ENCODE data around the gene CRB2. TPM values are rescaled to one million over a fixed set of nuclear protein-coding genes. Genes with fewer than 3 reads are reported as not detected.
A peak's percentile ranks its signal among the peaks of the same experiment; 100 is the strongest.
"Not testable (repeated sequence)": the region's sequence is repeated elsewhere in the genome, so short reads cannot be mapped to it uniquely, and the experiment has no call there.

Gene CRB2
- total RNA-seq, 2 donors from 2014 or later, result 0.14 TPM; not detected in 1

DNA sequence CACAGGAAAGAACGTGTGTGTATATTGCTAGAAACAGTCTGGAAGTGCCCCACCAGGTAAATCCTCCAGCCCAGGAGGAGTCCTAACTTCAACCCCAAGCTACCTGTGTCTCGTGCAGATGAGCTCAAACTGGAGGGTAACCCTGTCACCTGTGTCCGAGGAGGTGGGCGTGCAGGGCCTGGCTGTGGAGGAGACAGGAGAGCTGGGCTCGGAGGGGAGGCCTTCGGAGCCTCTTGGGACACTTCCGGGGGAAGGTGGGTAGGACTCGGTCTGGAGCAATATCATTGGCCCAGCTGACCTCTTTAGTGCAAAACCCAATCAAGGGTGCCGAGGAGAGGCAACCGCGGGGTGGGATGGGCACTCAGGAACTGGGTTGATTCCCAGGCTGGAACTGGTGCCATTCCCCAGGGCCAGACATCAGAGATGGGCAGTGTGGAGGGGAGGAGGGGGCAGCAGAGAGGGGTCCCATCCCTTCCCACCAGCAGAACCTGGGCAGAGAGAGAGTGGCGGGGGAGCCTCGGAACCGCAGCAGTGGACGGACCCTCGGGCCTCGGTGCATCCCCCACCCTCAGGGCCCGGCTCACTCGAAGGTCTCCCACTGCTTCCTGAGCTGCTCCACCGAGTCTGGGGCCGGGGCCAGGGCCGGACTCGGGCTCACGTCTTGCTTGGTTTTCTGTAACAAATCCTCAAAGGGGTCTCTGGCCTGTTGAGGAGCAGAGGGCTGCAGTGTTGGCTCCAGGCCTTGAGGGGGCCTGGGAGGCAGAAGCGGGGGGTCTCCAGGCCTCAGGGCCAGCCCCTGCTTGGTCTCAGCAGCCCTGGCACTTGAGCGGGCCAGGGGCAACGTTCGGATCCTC is 25.1 kb downstream of the CRB2 start:
- ATAC-seq (no peak), DNase-seq (ENCODE audit: low spot score in 2 of 2) (no peak)
- Mint-ChIP-seq H3K27ac (no peak overlapping the region), H3K36me3 (no peaks in the 10 kb centered on the region), H3K9me3 (no peaks in the 10 kb centered on the region)

GRCh38 chr9:123382653-123383511 is 26.9 kb downstream of the CRB2 start:
- no peak for DNase-seq (ENCODE audit: low spot score in 2 of 2)
- no peak overlapping the region for H3K27ac Mint-ChIP-seq
- no peak for ATAC-seq
- H3K9me3 Mint-ChIP-seq, result no peaks in the 10 kb centered on the region
- H3K36me3 Mint-ChIP-seq, result no peaks in the 10 kb centered on the region

DNA sequence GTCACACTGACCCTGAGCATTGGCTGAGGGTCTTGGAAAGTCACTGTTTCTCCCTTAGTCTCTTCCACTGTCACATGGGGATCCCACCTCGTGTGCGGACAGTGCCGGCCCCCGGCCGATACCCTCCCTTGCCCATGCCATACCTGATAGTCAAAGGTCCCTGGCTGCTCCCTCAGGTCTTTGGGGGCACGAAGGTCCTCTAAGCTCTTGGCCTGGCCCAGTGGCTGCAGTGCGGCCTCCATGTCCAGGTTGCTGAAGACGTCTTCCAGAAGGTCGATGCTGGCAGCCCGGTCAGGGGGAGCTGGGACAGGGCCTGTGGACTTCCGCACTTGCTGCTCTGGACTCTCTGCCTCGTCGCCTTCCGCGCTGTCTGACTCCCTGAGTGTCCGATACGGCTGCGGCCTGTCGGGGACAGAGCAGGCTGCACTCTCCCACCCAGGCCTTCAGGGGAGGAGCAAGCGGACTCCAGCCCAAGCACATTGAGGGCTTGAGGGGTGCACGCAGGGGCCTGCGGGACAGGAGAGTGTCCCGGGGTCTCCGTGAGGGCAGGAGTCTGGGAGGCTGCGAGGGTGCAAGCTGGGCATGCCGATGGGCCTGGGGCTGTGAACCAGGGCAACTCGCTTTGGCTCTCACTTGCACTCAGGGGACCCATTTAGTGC is 27.6 kb downstream of the CRB2 start:
- Mint-ChIP-seq H3K27ac (no peak overlapping the region), H3K9me3 (no peaks in the 10 kb centered on the region), H3K36me3 (no peaks in the 10 kb centered on the region)
- ATAC-seq, result no peak
- no peak for DNase-seq (ENCODE audit: low spot score in 2 of 2)

DNA sequence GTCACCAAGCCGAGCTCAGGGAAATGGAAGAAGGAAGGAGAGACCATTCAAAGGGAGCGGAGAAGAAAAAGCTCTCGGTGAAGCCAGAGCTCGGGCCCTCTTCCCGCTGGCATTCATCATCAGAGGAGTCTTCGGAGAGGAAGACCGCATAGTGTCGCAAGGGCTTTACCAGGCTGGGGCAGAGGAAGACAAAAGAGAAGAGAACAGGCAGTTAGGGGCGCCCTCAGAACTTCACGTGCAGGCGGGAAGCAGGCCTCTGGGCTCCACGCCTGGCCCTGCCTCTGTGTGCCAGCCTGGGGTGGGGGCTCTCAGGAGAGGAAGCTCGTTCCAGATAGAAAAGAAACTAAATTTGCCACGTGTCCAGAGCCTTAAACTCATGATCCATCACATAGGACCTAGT is 31.7 kb downstream of the CRB2 start:
- DNase-seq (ENCODE audit: low spot score in 2 of 2) (no peak), ATAC-seq (no peak)
- peak overlapping the region in 1 of 2 donors; percentile 65 for H3K27ac Mint-ChIP-seq
- no peaks in the 10 kb centered on the region for H3K9me3 Mint-ChIP-seq
- H3K36me3 Mint-ChIP-seq, result no peaks in the 10 kb centered on the region

- H3K36me3 Mint-ChIP-seq, result no peaks in the 10 kb centered on the region
- no peak overlapping the region for H3K27ac Mint-ChIP-seq
- no peaks in the 10 kb centered on the region for H3K9me3 Mint-ChIP-seq
- ATAC-seq (no peak), DNase-seq (ENCODE audit: low spot score in 2 of 2) (no peak)
These were observed 33.1 kb downstream of the CRB2 start for GRCh38 chr9:123389070-123389469.

GRCh38 chr9:123389698-123390097 is 33.7 kb downstream of the CRB2 start:
- Mint-ChIP-seq H3K36me3 (no peaks in the 10 kb centered on the region), H3K9me3 (no peaks in the 10 kb centered on the region), H3K27ac (peak overlapping the region in 1 of 2 donors; percentile 12)
- no peak for DNase-seq (ENCODE audit: low spot score in 2 of 2)
- ATAC-seq, result no peak

DNA sequence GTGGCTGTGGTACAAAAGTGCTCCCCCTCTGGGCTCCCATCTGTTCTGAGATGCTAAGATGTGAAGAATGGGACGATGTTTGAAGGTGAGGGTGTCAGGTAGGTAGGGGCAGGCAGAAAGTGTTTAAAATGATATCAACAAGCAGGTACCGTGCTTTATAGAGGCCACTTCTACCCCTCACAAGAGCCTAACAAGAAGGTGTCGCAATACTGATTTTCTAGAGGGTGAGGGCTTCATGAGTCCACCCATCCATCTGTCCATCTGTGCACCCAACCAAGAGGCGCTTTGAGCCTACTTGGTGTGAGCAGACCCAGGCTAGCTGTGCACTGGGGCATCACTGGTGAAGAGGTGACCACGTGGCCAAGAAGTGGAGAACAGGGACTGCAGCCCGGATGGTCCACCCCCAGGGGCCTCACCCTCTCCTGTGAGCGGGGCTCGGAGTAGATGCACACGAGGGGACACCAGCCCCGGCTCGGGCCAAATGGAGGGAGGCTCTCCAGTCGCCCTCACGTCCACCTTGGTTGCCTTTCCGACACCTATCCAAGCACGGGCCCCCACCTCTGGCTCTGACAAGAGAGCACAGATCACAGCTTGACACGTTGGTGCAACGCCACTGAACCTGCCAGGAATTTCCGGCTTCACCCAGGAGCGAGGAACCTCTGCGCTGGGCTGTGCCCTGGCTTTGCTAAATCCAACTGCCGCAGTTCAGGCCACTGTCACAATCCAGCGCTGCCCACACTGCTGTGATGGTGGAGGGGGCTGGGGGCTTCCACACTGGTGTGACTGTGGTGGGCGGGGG is 34.5 kb downstream of the CRB2 start:
- no peak for DNase-seq (ENCODE audit: low spot score in 2 of 2)
- no peak for ATAC-seq
- Mint-ChIP-seq H3K36me3 (no peaks in the 10 kb centered on the region), H3K27ac (peak overlapping the region in 1 of 2 donors; percentile 44), H3K9me3 (no peaks in the 10 kb centered on the region)

- DNase-seq (ENCODE audit: low spot score in 2 of 2), result no peak
- ATAC-seq, result no peak
- H3K9me3 Mint-ChIP-seq, result no peaks in the 10 kb centered on the region
- H3K27ac Mint-ChIP-seq, result no peak overlapping the region
- H3K36me3 Mint-ChIP-seq, result no peaks in the 10 kb centered on the region
These were observed 35.2 kb downstream of the CRB2 start for GRCh38 chr9:123391233-123391632.

DNA sequence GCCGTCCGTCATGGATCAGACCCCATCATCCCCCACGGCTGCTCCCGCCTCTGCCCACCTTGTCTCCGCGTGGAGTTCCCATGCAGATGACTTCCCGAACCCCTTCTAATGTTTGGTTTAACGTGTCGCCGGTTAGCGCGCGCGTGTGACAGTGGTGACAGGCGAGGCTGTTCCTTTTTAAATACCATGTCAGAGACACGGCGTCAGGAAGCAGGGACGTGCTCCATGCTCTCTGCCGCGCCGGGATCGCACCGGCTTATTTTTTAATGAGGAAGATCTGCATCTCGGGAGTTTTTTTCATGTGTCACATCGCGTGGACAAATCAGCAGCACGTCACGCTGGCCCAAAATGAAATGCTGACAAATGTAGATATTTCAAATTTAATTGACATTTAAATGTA is 35.9 kb downstream of the CRB2 start:
- DNase-seq (ENCODE audit: low spot score in 2 of 2) (no peak), ATAC-seq (no peak)
- Mint-ChIP-seq H3K9me3 (no peaks in the 10 kb centered on the region), H3K27ac (no peak overlapping the region), H3K36me3 (no peaks in the 10 kb centered on the region)

GRCh38 chr9:123392802-123393201 is 36.8 kb downstream of the CRB2 start:
- ATAC-seq (no peak), DNase-seq (ENCODE audit: low spot score in 2 of 2) (no peak)
- H3K36me3 Mint-ChIP-seq, result no peaks in the 10 kb centered on the region
- no peak overlapping the region for H3K27ac Mint-ChIP-seq
- no peaks in the 10 kb centered on the region for H3K9me3 Mint-ChIP-seq

DNA sequence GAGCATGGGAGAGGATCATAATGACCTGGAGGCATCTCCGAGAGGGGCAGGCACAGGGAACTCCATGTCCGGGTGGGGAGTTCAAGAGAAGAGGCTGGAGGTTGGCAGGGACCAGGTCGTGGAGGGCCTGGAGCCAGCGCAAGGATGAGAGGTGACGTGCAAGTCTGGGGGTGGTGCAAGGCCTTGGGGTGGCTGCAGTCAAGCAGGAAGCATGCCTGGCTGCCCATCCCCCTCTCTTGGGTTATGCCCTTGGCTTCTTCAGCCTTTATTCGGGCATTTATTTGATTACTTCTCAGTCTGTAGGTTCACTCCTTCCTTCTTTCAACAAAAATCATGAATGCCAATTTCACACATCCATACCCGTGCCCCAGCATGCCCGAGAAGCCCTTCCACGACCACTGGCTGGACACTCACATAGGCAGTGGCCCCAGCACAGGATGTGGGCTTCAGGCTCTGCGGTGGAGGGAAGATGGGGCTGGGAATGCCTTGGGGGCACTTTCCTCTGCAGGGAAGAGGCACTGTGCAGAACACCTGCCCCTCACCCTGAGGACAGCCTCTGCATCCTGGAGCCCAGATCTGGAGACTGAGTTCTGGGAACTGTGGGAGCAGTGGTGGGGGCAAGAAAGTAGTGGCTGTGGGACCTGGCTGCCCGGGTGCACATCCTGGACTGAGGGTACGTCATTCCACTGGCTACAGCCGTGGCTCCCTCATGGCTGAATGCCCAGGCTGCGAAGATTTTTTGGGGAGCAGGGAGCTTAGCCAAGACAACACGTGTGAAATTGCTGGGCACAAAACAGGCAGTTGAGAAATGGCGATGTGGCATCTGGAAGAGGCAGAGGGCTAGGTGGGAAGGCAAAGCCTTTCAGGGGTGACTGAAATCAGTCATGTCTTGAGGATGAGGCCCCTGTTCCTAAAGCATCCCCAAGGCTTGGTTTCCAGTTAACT is 38.6 kb downstream of the CRB2 start:
- H3K27ac Mint-ChIP-seq, result peak overlapping the region; percentile 29 to 33
- no peaks in the 10 kb centered on the region for H3K9me3 Mint-ChIP-seq
- ATAC-seq, result no peak
- DNase-seq (ENCODE audit: low spot score in 2 of 2), result no peak
- H3K36me3 Mint-ChIP-seq, result no peaks in the 10 kb centered on the region

DNA sequence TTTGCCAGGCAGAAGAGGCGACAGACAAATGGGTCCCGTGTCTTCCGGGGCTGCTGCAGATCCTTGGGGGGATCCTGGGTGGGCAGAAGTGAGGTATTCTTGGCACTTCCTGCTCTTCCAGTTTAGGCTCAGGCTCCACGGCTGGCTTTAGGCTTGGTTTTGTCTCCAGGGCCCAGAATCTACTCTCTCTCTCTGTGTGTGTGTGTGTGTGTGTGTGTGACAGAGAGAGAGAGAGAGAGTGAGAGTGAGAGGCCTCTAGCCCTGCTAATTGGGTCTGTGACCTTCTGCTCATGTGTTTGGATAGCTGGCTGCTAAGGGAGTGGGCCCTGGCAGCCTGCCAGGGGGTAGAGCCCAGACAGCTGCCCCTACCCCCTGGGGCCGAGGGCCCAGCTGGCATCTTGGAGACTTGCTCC is 39.3 kb downstream of the CRB2 start:
- no peak for ATAC-seq
- H3K27ac Mint-ChIP-seq, result peak overlapping the region in 1 of 2 donors; percentile 33
- no peaks in the 10 kb centered on the region for H3K36me3 Mint-ChIP-seq
- DNase-seq (ENCODE audit: low spot score in 2 of 2), result no peak
- no peaks in the 10 kb centered on the region for H3K9me3 Mint-ChIP-seq

DNA sequence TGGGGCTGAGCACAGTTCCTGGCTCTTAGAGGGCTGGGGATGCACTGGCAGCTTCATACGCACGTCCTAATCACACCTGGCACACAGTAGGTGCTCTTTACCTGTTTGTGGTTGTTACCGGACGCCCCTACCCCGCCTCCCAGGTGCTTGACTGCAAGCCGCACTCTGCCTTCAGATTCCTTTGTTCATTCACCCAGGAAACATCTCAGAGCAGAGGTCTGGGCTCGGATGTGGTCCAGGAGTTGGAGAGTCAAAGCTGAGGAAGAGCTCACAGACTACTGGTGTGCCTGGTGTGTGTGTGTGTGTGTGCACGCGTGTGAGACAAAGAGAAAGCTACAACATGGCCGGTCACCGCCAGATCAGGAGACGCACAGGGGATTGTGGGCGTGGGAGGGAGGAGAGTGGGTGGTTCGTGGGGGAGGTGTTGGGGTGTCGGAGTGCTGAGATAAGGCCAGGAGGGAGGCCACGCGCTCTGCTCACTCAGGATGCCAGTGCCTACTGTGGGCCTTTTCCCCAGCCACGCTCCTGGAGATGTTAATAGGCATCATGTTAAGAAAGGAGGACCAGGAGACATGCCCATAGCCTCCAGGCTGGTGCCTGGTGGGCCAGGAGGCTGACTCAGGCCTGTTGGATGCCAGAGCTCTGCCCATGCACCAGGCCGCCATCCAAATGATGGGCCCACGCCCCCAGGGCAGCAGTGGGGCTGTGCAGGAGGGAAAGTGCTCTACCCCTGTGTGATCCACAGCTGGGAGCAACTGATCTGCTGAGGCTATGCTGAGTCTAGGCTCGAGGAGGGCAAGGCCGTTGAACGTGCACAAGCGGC is 39.9 kb downstream of the CRB2 start:
- Mint-ChIP-seq H3K27ac (no peak overlapping the region), H3K9me3 (no peaks in the 10 kb centered on the region), H3K36me3 (no peaks in the 10 kb centered on the region)
- DNase-seq (ENCODE audit: low spot score in 2 of 2), result no peak
- no peak for ATAC-seq

GRCh38 chr9:123397975-123398374 is 42.0 kb downstream of the CRB2 start:
- no peaks in the 10 kb centered on the region for H3K36me3 Mint-ChIP-seq
- DNase-seq (ENCODE audit: low spot score in 2 of 2) (no peak), ATAC-seq (no peak)
- no peak overlapping the region for H3K27ac Mint-ChIP-seq
- no peaks in the 10 kb centered on the region for H3K9me3 Mint-ChIP-seq

DNA sequence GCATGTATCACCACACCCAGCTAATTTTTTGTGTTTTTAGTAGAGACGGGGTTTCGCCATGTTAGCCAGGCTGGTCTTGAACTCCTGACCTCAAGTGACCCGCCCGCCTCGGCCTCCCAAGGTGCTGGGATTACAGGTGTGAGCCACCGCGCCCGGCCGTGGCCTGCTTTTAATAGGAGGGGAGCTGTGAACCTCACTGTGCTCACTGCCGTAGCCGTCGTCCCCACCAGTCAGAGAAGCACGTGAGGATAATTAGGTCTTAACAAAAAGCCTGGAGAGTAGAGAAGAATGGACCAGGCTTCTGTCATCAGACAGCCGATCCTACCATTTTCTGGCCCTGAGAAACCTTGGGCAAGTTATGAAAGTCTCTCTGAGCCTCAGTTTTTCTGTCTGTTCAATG is 42.9 kb downstream of the CRB2 start:
- not testable (repeated sequence) for H3K9me3 Mint-ChIP-seq; DNase-seq (ENCODE audit: low spot score in 2 of 2); ATAC-seq; H3K36me3 Mint-ChIP-seq; H3K27ac Mint-ChIP-seq
